ENCODE measurements around the gene MSMO1.

Gene MSMO1

GRCh38 chr4:165360985-165361670 is 33.7 kb downstream of the MSMO1 start:
- peaks cover 9% of the 10 kb centered on the region for H3K4me1 ChIP-seq (ENCODE audit: control insufficient read depth, insufficient read depth, low read length)
- no peak overlapping the region for H3K9ac ChIP-seq (ENCODE audit: low read depth, low read length)
- H3K27ac ChIP-seq (ENCODE audit: low read depth, low read length), result no peak overlapping the region
- no peaks in the 10 kb centered on the region for H3K27me3 ChIP-seq (ENCODE audit: control insufficient read depth, insufficient read depth, low read length)
- H3K36me3 ChIP-seq (ENCODE audit: control insufficient read depth, insufficient read depth, low read length), result no peaks in the 10 kb centered on the region
- H3K9me3 ChIP-seq (ENCODE audit: control insufficient read depth, insufficient read depth, low read length), result no peaks in the 10 kb centered on the region
- no peak overlapping the region for H3K4me3 ChIP-seq (ENCODE audit: low read depth, low read length)

- no peak overlapping the region for H3K9ac ChIP-seq (ENCODE audit: low read depth, low read length)
- no peak overlapping the region for H3K27ac ChIP-seq (ENCODE audit: low read depth, low read length)
- no peaks in the 10 kb centered on the region for H3K27me3 ChIP-seq (ENCODE audit: control insufficient read depth, insufficient read depth, low read length)
- H3K9me3 ChIP-seq (ENCODE audit: control insufficient read depth, insufficient read depth, low read length), result no peaks in the 10 kb centered on the region
- H3K36me3 ChIP-seq (ENCODE audit: control insufficient read depth, insufficient read depth, low read length), result no peaks in the 10 kb centered on the region
- no peak overlapping the region for H3K4me3 ChIP-seq (ENCODE audit: low read depth, low read length)
- H3K4me1 ChIP-seq (ENCODE audit: control insufficient read depth, insufficient read depth, low read length), result peaks cover 9% of the 10 kb centered on the region
These were observed 34.3 kb downstream of the MSMO1 start for GRCh38 chr4:165361810-165362209.

- Histone ChIP-seq H3K9ac (ENCODE audit: low read depth, low read length) (no peak overlapping the region), H3K27ac (ENCODE audit: low read depth, low read length) (no peak overlapping the region), H3K4me3 (ENCODE audit: low read depth, low read length) (no peak overlapping the region), H3K36me3 (ENCODE audit: control insufficient read depth, insufficient read depth, low read length) (no peaks in the 10 kb centered on the region), H3K4me1 (ENCODE audit: control insufficient read depth, insufficient read depth, low read length) (peaks cover 21% of the 10 kb centered on the region), H3K9me3 (ENCODE audit: control insufficient read depth, insufficient read depth, low read length) (no peaks in the 10 kb centered on the region), H3K27me3 (ENCODE audit: control insufficient read depth, insufficient read depth, low read length) (no peaks in the 10 kb centered on the region)
These were observed 37.1 kb downstream of the MSMO1 start for GRCh38 chr4:165364452-165365080.

- Histone ChIP-seq H3K4me1 (ENCODE audit: control insufficient read depth, insufficient read depth, low read length) (peaks cover 21% of the 10 kb centered on the region), H3K9me3 (ENCODE audit: control insufficient read depth, insufficient read depth, low read length) (no peaks in the 10 kb centered on the region), H3K9ac (ENCODE audit: low read depth, low read length) (no peak overlapping the region), H3K36me3 (ENCODE audit: control insufficient read depth, insufficient read depth, low read length) (no peaks in the 10 kb centered on the region), H3K4me3 (ENCODE audit: low read depth, low read length) (no peak overlapping the region), H3K27me3 (ENCODE audit: control insufficient read depth, insufficient read depth, low read length) (no peaks in the 10 kb centered on the region), H3K27ac (ENCODE audit: low read depth, low read length) (no peak overlapping the region)
These were observed 39.6 kb downstream of the MSMO1 start for GRCh38 chr4:165367040-165367439.

- no peaks in the 10 kb centered on the region for H3K9me3 ChIP-seq (ENCODE audit: control insufficient read depth, insufficient read depth, low read length)
- H3K27me3 ChIP-seq (ENCODE audit: control insufficient read depth, insufficient read depth, low read length), result no peaks in the 10 kb centered on the region
- no peak overlapping the region for H3K27ac ChIP-seq (ENCODE audit: low read depth, low read length)
- peaks cover 21% of the 10 kb centered on the region for H3K4me1 ChIP-seq (ENCODE audit: control insufficient read depth, insufficient read depth, low read length)
- no peak overlapping the region for H3K9ac ChIP-seq (ENCODE audit: low read depth, low read length)
- H3K36me3 ChIP-seq (ENCODE audit: control insufficient read depth, insufficient read depth, low read length), result no peaks in the 10 kb centered on the region
- no peak overlapping the region for H3K4me3 ChIP-seq (ENCODE audit: low read depth, low read length)
These were observed 40.6 kb downstream of the MSMO1 start for GRCh38 chr4:165368114-165368513.

GRCh38 chr4:165368567-165368966 is 41.1 kb downstream of the MSMO1 start:
- Histone ChIP-seq H3K27me3 (ENCODE audit: control insufficient read depth, insufficient read depth, low read length) (no peaks in the 10 kb centered on the region), H3K4me1 (ENCODE audit: control insufficient read depth, insufficient read depth, low read length) (peaks cover 21% of the 10 kb centered on the region), H3K36me3 (ENCODE audit: control insufficient read depth, insufficient read depth, low read length) (no peaks in the 10 kb centered on the region), H3K9ac (ENCODE audit: low read depth, low read length) (no peak overlapping the region), H3K9me3 (ENCODE audit: control insufficient read depth, insufficient read depth, low read length) (no peaks in the 10 kb centered on the region), H3K27ac (ENCODE audit: low read depth, low read length) (no peak overlapping the region), H3K4me3 (ENCODE audit: low read depth, low read length) (no peak overlapping the region)

GRCh38 chr4:165369522-165369921 is 42.1 kb downstream of the MSMO1 start:
- no peaks in the 10 kb centered on the region for H3K9me3 ChIP-seq (ENCODE audit: control insufficient read depth, insufficient read depth, low read length)
- H3K4me1 ChIP-seq (ENCODE audit: control insufficient read depth, insufficient read depth, low read length), result peaks cover 18% of the 10 kb centered on the region
- no peak overlapping the region for H3K27ac ChIP-seq (ENCODE audit: low read depth, low read length)
- H3K36me3 ChIP-seq (ENCODE audit: control insufficient read depth, insufficient read depth, low read length), result no peaks in the 10 kb centered on the region
- no peaks in the 10 kb centered on the region for H3K27me3 ChIP-seq (ENCODE audit: control insufficient read depth, insufficient read depth, low read length)
- no peak overlapping the region for H3K4me3 ChIP-seq (ENCODE audit: low read depth, low read length)
- no peak overlapping the region for H3K9ac ChIP-seq (ENCODE audit: low read depth, low read length)

GRCh38 chr4:165370530-165370929 is 43.1 kb downstream of the MSMO1 start:
- H3K36me3 ChIP-seq (ENCODE audit: control insufficient read depth, insufficient read depth, low read length), result no peaks in the 10 kb centered on the region
- H3K9me3 ChIP-seq (ENCODE audit: control insufficient read depth, insufficient read depth, low read length), result no peaks in the 10 kb centered on the region
- peaks cover 12% of the 10 kb centered on the region for H3K4me1 ChIP-seq (ENCODE audit: control insufficient read depth, insufficient read depth, low read length)
- no peaks in the 10 kb centered on the region for H3K27me3 ChIP-seq (ENCODE audit: control insufficient read depth, insufficient read depth, low read length)
- no peak overlapping the region for H3K9ac ChIP-seq (ENCODE audit: low read depth, low read length)
- H3K4me3 ChIP-seq (ENCODE audit: low read depth, low read length), result no peak overlapping the region
- no peak overlapping the region for H3K27ac ChIP-seq (ENCODE audit: low read depth, low read length)

GRCh38 chr4:165375465-165375864 is 48.0 kb downstream of the MSMO1 start:
- Histone ChIP-seq H3K9me3 (ENCODE audit: control insufficient read depth, insufficient read depth, low read length) (no peaks in the 10 kb centered on the region), H3K27me3 (ENCODE audit: control insufficient read depth, insufficient read depth, low read length) (peaks cover 31% of the 10 kb centered on the region), H3K4me1 (ENCODE audit: control insufficient read depth, insufficient read depth, low read length) (peaks cover 13% of the 10 kb centered on the region), H3K27ac (ENCODE audit: low read depth, low read length) (no peak overlapping the region), H3K36me3 (ENCODE audit: control insufficient read depth, insufficient read depth, low read length) (no peaks in the 10 kb centered on the region), H3K9ac (ENCODE audit: low read depth, low read length) (no peak overlapping the region), H3K4me3 (ENCODE audit: low read depth, low read length) (no peak overlapping the region)

GRCh38 chr4:165378398-165378744 is 50.9 kb downstream of the MSMO1 start:
- H3K36me3 ChIP-seq (ENCODE audit: control insufficient read depth, insufficient read depth, low read length), result no peaks in the 10 kb centered on the region
- no peaks in the 10 kb centered on the region for H3K9me3 ChIP-seq (ENCODE audit: control insufficient read depth, insufficient read depth, low read length)
- peaks cover 35% of the 10 kb centered on the region for H3K27me3 ChIP-seq (ENCODE audit: control insufficient read depth, insufficient read depth, low read length)
- peak overlapping the region; percentile 72 for H3K4me3 ChIP-seq (ENCODE audit: low read depth, low read length)
- no peak overlapping the region for H3K9ac ChIP-seq (ENCODE audit: low read depth, low read length)
- H3K27ac ChIP-seq (ENCODE audit: low read depth, low read length), result no peak overlapping the region
- H3K4me1 ChIP-seq (ENCODE audit: control insufficient read depth, insufficient read depth, low read length), result peaks cover 22% of the 10 kb centered on the region

GRCh38 chr4:165378745-165379677 is 51.5 kb downstream of the MSMO1 start, which contains the start of gene CPE:
TSS of gene CPE (plus strand) at chr4:165379008. CDS start at chr4:165379222, 214 bp downstream.
- Histone ChIP-seq H3K9ac (ENCODE audit: low read depth, low read length) (peak within 1 kb of the TSS; percentile 19; the same call in 1 of the 2 replicates), H3K27ac (ENCODE audit: low read depth, low read length) (no peak within 1 kb of the TSS), H3K4me1 (ENCODE audit: control insufficient read depth, insufficient read depth, low read length) (peaks cover 26% of the 10 kb centered on the region), H3K36me3 (ENCODE audit: control insufficient read depth, insufficient read depth, low read length) (no peaks in the 10 kb centered on the region), H3K27me3 (ENCODE audit: control insufficient read depth, insufficient read depth, low read length) (peaks cover 35% of the 10 kb centered on the region), H3K9me3 (ENCODE audit: control insufficient read depth, insufficient read depth, low read length) (no peaks in the 10 kb centered on the region), H3K4me3 (ENCODE audit: low read depth, low read length) (peak within 1 kb of the TSS; percentile 72)
